Fibroblast of skin of right biceps (primary cell): ENCODE data around the gene GALNT18.
A peak's percentile ranks its signal among the peaks of the same experiment; 100 is the strongest.

ENCODE experiments used
- DNase-seq: peaks from one replicate; pipeline ENCODE4 v3.0.0-alpha.2; 2013

The GALNT18 gene

DNA sequence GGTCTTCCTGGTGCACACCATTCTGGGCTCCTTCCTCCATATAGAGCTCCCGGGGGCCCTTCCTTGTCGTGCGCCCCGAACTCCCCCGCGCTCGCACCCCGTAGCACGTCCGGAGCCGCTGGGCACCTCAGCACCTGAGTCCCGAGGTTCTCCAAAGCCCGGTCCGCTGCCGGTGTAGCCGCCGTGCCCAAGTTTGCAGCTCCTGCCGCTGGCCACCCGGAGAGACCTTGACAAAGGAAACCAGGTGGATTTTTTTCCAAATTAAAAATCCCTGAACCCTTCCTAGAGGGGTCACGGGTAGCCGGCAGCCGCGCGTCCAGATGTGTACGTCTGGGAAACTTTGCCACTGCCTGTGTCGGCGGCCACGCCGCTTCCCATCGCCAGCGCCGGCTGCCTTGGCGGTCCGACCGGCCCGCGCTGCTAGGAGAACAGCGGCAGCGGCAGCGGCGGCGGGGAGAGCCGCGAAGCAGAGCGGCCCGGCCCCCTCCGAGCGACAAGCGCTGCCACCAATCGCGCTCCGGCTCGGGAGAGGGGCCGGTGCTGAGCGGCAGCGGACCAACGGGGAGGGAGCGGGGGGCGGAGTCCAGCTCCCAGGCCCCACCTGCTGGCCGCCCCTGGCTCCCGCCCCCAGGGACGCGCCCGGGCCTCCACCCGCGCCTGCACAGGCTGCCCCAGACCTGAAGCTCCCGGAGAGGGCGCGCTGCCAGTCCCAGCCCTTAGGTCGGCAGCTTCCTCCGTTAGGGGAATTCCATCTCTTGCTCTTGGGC lies at the start of gene GALNT18:
Gene GALNT18, minus strand, starts transcription at position 433 of the 767 bp plus-strand sequence.
- DNase-seq = peak; percentile 93

- DNase-seq = no peak
These were observed 48.8 kb upstream of the GALNT18 start for GRCh38 chr11:11670574-11670973.

DNA sequence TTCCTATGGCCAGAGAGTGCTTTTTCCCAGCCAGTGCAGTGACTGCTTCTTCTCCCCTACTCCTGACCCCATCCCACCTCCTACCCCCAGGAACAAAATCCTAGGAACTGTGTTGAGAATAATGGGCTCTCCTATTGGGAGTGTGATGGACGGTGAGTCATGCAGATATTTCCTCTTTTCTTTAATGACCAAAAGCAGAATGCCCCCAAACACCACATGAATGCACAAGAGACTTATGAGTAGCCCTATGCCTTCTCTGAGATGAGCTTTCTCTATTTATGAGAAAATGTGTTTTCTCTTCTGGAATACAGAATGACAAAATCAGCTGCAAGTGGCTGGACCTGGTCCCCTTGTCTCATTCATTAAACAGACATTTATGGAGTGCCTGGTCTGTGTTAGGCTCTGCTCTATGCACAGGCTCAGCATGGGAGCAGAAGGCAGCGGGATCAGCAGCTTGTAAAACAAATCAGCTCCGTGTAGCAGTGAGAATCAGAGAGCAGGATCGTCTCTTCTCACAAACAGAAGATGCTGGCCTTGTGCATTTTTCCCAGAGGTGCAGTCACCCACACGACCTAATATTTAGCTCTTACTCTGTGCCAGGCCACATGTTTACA lies 47.5 kb upstream of the GALNT18 start:
- no peak for DNase-seq

DNA sequence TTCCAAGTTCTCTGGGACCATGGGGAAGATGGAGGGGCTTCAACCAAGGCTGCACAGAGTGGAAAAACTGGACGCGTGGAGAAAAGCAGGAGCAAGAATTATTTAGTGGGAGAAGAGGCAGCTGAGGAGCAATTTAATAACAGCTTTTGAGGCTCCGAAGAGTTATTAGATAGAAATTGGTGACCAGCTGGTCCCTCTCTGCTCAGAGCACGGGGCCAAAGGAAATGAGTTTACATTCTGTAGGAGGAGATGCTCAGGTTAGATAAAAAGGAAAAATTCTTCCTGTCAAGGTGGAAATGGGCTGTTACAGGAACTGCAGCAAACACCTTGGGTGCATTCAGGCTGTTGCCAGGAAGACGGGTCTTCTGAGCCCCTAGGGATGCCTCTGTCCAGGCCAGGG lies 47.0 kb upstream of the GALNT18 start:
- DNase-seq = no peak

- no peak for DNase-seq
These were observed 46.5 kb upstream of the GALNT18 start for GRCh38 chr11:11668274-11668673.

DNA sequence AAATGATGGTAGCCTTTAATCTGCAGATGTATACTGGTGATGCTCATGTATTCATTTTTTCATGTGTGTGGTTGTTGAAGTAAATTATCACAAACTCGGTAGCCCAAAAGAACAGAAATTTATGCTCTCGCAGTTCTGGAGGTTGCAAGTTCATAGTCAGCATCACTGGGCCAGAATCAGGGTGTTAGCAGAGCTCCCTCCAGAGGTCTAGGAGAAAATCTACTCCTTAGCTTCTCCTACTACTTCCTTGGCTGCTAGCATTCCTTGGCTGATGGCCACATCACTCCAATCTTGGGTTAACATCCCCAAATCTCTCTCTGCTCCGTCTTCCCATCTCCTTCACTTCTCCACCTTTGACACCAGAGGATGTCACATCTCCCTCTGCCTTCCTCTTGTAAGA lies 45.3 kb upstream of the GALNT18 start:
- DNase-seq = no peak

DNA sequence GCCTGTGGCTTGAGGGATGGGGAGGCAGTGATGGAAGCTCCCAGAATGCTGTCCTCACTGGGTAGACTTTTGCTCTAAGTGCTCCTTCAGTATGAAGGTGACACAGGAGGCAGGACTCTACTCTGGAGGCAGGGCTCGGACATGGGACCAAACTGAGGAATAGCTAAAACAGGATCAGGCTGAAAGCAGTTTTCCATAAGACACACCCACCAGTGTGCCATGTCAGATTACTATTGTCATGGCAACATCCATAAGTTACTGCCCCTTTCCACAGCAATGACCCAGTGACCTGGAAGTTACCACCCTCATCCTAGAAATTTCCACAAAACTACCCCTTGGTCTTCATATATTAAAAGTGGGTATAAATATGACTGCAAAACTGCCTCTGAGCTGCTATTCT lies 43.6 kb upstream of the GALNT18 start:
- DNase-seq = no peak

GRCh38 chr11:11663907-11664306 lies 42.1 kb upstream of the GALNT18 start:
- no peak for DNase-seq

GRCh38 chr11:11662578-11662977 lies 40.8 kb upstream of the GALNT18 start:
- DNase-seq = no peak

DNA sequence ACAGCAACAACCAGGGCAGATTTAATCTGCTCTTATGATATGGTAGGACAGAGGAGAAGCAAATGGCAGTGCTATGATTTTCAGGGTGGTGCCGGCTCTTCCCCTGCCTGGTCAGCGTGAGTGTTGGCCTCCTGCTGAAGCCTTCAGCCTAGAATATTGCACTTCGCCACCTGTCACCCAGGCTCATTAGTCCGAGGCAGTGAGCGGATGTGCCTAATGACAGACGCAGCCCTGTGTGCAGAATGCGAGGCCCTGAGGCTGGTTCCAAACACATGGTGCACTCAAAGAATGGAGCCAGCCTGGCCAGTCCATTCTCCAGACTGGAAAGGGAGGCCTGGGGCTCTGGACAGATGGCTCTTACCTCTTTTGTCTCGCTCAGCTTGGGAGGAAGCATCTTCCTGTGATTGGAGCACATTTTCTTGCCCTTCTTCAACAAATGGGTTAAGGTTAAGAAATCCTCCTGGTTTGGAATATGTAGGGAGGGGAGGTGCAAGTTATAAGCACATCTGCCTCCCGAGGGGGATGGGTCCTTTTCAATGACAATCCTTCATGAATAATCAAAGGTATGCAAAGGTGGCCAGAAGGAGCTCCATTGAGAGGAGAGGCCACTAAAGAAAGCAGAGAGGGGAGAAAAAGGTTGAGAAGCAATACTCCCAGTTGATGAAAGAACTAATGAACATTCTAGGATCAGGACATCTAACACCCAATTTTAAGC lies 39.7 kb upstream of the GALNT18 start:
- no peak for DNase-seq

- no peak for DNase-seq
These were observed 38.5 kb upstream of the GALNT18 start for GRCh38 chr11:11660363-11660740.

DNA sequence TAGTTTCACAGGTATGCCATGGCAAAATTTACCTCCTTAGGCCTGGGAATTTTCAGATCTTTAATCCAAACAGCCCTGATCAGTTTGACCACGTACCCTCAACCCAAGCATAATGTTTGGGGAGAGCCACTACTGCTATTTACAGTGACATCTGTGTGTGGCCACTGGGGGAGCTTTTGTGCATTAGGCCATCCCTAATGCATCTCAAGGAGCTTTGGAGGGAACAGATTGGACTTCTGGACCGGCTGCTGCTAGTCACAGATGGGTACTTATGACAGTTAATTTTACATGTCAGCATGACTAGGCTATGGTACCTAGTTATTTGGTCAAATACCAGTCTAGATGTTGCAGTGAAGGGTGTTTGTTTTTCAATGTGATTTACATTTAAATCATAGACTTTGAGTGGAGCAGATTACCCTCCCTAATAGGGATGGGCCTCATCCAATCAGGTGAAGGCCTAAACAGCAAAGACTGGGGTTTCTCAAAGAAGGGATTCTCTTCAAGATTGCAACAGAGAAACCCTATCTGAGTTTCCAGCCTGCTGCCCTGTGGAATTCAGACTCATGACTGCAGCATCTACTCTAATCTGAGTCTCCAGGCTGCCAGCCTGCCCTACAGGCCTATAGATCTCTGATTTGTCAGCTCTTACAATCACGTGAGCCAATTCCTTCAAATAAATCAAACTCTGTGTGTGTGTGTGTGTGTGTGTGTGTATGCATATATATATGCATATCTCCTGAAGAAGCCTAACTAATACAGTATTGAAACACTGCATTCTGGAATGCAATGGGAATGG lies 38.0 kb upstream of the GALNT18 start:
- no peak for DNase-seq

GRCh38 chr11:11657218-11657955 lies 35.6 kb upstream of the GALNT18 start:
- no peak for DNase-seq

GRCh38 chr11:11641581-11641980 lies 19.8 kb upstream of the GALNT18 start:
- no peak for DNase-seq

DNA sequence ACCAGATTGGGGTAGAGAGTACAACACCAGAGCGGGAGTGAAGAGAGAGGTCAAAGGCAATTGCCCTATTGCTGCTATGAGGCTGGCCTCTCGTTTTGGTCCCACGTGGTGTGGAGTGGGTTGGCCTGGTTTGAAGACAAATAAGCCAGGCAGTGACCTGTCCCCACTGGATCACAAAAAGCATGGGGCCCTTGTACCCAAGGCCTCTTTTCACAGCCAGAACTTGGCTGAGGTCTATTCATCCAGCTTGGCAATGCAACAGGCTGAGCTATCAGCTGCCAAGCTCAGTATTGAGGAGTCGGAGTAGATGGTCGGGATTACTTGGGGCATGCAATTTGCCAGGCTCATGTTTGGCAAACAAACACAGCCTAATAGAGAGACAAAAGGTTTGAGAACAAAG lies 19.2 kb upstream of the GALNT18 start:
- no peak for DNase-seq

DNA sequence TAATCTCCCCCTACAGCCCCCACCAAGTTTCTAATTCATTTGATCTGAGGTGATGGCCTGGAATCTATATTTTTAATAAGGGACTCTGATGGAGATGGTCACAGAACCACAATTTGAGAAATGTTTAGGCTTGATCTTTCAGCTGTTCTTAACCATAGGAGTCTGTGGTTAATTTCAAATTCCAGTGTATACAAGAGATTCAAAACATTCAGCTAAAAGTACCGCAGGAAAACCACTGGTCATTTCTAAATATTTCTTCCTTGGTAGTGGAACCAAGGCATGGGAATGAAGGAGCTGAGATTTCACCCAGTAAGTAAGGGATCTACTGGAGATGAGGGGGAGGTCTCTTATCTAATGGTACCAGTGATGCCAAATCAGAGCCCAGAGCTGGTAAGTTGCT lies 18.3 kb upstream of the GALNT18 start:
- no peak for DNase-seq

DNA sequence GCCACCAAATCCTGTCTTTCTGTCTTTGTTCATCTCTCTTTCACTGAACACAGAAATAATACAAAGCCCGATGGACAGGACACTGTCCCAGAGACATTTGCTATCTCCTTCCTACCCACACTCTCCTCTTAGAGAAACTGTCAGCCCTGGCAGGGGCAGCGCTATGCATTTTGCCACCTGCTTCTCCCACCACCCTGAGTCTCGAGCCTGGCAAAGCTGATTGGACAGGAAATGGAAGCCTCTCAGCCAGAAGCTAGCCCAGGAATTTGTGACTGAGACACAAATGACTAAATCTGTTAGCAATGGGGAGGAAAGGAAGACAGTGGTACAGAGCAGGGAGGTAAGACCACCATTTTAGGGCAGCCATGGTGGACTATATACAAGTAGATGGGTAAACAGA lies 14.9 kb upstream of the GALNT18 start:
- DNase-seq = no peak

DNA sequence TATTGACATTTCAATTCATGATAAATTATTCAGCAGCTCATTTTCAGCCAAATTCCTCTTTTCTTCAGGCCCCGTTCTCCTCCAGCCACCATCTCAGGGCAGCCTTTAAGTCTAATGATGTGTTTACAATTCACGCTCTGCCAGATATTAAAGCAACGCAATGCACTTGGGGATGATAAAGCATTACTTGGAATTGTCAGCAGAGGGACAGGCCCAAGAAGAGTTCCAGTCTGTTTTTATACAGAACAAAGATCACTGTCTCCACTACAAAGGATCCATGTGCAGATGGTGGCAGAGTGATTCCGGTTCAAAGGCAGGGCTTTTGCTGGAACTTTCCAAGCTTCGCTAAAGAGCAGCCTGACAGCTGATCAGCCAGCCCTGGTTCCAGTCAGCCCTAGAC lies 13.6 kb upstream of the GALNT18 start:
- no peak for DNase-seq

GRCh38 chr11:11629368-11629767 lies 7.6 kb upstream of the GALNT18 start:
- DNase-seq = no peak

GRCh38 chr11:11628651-11629050 lies 6.8 kb upstream of the GALNT18 start:
- DNase-seq = no peak

GRCh38 chr11:11626128-11626527 lies 4.3 kb upstream of the GALNT18 start:
- DNase-seq = no peak

GRCh38 chr11:11624926-11625325 lies 3.1 kb upstream of the GALNT18 start:
- DNase-seq = no peak

DNA sequence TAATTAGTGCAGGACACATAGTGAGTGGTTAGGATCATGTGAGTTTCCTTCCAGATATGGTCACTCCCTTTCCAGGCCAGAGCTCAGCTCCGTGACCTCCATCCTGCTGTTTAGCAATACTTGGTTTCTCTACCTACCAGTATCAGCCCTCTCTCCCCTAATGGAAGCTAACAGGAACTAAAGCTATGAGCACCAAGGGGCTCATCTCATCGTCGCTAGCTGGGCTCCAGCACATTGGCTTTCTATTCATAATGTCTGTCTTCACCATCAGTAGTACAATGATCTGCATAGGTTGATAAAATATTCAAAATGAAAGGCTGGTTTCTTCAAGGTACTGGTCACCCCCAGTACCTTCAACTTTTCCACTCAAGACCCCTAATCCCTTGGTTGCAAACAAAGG lies 2.4 kb upstream of the GALNT18 start:
- no peak for DNase-seq
